Posterior cingulate gyrus (tissue), 11 donors: ENCODE data around the gene MUC6.
"Not testable (repeated sequence)": the region's sequence is repeated elsewhere in the genome, so short reads cannot be mapped to it uniquely, and the experiment has no call there.

ENCODE experiments used
- DNase-seq, 10 donors: peaks; one replicate each; pipeline versions ENCODE4 v3.0.0 to v3.0.0-alpha.2; 2020 to 2021; ENCODE audit warnings: mixed read lengths in 3 of 10
- intact Hi-C: fragments of 100-400 bp; cut with DNase I; formaldehyde crosslinking; loops from one replicate; pipeline ENCODE4 v1.15.1; 2023

The MUC6 gene

GRCh38 chr11:975827-976226 lies 60.7 kb downstream of the MUC6 start:
- peak in 6 of 10 donors; percentile 61 to 93 (median 84) for DNase-seq
- intact Hi-C loops: loop anchor here (2.0 to 10.0 kb wide), 2 partner anchors 51 to 131 kb away; partner anchors contain the start of genes AP2A2, POLR2L and TSPAN4

GRCh38 chr11:975376-975775 lies 61.1 kb downstream of the MUC6 start:
- intact Hi-C loops: loop anchor here (10.0 kb wide), 1 partner anchor 131 kb away; the partner anchor contains the start of genes POLR2L and TSPAN4
- DNase-seq: not testable (repeated sequence)

- intact Hi-C loops: loop anchor here (10.0 kb wide), 1 partner anchor 128 kb away; the partner anchor contains the start of genes POLR2L and TSPAN4
- peak in 1 of 10 donors; percentile 41 for DNase-seq
These were observed 63.3 kb downstream of the MUC6 start for GRCh38 chr11:973237-973636.

- peak in 2 of 10 donors; percentile 70 to 76 for DNase-seq
- intact Hi-C loops: loop anchor here (10.0 kb wide), 1 partner anchor 128 kb away; the partner anchor contains the start of genes POLR2L and TSPAN4
These were observed 63.9 kb downstream of the MUC6 start for GRCh38 chr11:972523-973211.

- DNase-seq: peak in 8 of 10 donors; percentile 51 to 95 (median 78)
- intact Hi-C loops: loop anchor here (10.0 kb wide), 1 partner anchor 127 kb away; the partner anchor contains the start of genes POLR2L and TSPAN4
These were observed 64.7 kb downstream of the MUC6 start for GRCh38 chr11:971731-972365.

GRCh38 chr11:971092-971690 lies 65.3 kb downstream of the MUC6 start:
- peak in 2 of 10 donors; percentile 68 to 75 for DNase-seq
- intact Hi-C loops: loop anchor here (10.0 kb wide), 1 partner anchor 126 kb away; the partner anchor contains the start of genes POLR2L and TSPAN4

GRCh38 chr11:970319-970871 lies 66.1 kb downstream of the MUC6 start:
- DNase-seq: peak in 2 of 10 donors; percentile 78 to 88
- intact Hi-C loops: loop anchor here (10.0 kb wide), 1 partner anchor 126 kb away; the partner anchor contains the start of genes POLR2L and TSPAN4

GRCh38 chr11:969651-970205 lies 66.8 kb downstream of the MUC6 start:
- intact Hi-C loops: loop anchor here (10.0 kb wide), 1 partner anchor 125 kb away; the partner anchor contains the start of genes POLR2L and TSPAN4

GRCh38 chr11:968822-969221 lies 67.7 kb downstream of the MUC6 start:
- intact Hi-C loops: no loop called here
- peak in 3 of 10 donors; percentile 63 to 82 (median 78) for DNase-seq

More at GRCh38 chr11:969651-970205, 66.8 kb downstream of the MUC6 start:
- peak in 2 of 10 donors; percentile 56 to 66 for DNase-seq

- DNase-seq: peak in 1 of 10 donors; percentile 75
- intact Hi-C loops: no loop called here
These were observed 68.3 kb downstream of the MUC6 start for GRCh38 chr11:967995-968751.

GRCh38 chr11:965206-965775 lies 71.2 kb downstream of the MUC6 start:
- DNase-seq: peak in 1 of 10 donors; percentile 38
- intact Hi-C loops: no loop called here

GRCh38 chr11:963852-964251 lies 72.7 kb downstream of the MUC6 start:
- intact Hi-C loops: no loop called here

More at GRCh38 chr11:963852-964251, 72.7 kb downstream of the MUC6 start:
- peak in 1 of 10 donors; percentile 8 for DNase-seq
